AG09309 (cell line): Measurements from ENCODE around the gene NAPSA.

Source experiments
- DNase-seq: peaks from one replicate; pipeline ENCODE4 v3.0.0-alpha.2; 2010; ENCODE audit warnings: low read depth
- H3K4me3 ChIP-seq: 2 replicates; pipeline ENCODE4 v1.5.1; 2011; ENCODE audit warnings: mild to moderate bottlenecking, low read depth, low read length, moderate library complexity; ENCODE audit not compliant: control insufficient read depth
- TF ChIP-seq, protein P1 (sequence below): IDR thresholded peaks from 2 replicates; pipeline ENCODE4 v1.5.1; 2011; ENCODE audit warnings: mild to moderate bottlenecking, low read depth, low read length, inconsistent platforms; ENCODE audit not compliant: insufficient read depth, control insufficient read depth; ENCODE audit errors: missing control alignments

NAPSA gene

DNA sequence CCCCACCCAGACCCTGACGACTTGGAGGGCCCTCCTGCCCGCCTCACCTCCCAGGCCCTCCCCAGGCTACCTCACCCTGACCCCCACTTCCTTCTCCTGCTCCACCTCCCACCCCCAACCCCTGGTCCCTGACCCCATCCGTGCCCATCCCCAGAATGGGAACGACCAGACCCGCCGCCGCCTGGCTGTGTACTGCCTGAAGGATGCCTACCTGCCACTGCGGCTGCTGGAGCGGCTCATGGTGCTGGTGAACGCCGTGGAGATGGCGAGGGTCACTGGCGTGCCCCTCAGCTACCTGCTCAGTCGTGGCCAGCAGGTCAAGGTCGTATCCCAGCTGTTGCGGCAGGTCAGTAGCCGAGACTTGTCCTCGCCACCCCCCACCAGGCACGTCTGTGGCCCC, 41.4 kb upstream of the NAPSA start:
- no peak for DNase-seq
- TF ChIP-seq, protein P1, sequence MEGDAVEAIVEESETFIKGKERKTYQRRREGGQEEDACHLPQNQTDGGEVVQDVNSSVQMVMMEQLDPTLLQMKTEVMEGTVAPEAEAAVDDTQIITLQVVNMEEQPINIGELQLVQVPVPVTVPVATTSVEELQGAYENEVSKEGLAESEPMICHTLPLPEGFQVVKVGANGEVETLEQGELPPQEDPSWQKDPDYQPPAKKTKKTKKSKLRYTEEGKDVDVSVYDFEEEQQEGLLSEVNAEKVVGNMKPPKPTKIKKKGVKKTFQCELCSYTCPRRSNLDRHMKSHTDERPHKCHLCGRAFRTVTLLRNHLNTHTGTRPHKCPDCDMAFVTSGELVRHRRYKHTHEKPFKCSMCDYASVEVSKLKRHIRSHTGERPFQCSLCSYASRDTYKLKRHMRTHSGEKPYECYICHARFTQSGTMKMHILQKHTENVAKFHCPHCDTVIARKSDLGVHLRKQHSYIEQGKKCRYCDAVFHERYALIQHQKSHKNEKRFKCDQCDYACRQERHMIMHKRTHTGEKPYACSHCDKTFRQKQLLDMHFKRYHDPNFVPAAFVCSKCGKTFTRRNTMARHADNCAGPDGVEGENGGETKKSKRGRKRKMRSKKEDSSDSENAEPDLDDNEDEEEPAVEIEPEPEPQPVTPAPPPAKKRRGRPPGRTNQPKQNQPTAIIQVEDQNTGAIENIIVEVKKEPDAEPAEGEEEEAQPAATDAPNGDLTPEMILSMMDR: no peak

DNA sequence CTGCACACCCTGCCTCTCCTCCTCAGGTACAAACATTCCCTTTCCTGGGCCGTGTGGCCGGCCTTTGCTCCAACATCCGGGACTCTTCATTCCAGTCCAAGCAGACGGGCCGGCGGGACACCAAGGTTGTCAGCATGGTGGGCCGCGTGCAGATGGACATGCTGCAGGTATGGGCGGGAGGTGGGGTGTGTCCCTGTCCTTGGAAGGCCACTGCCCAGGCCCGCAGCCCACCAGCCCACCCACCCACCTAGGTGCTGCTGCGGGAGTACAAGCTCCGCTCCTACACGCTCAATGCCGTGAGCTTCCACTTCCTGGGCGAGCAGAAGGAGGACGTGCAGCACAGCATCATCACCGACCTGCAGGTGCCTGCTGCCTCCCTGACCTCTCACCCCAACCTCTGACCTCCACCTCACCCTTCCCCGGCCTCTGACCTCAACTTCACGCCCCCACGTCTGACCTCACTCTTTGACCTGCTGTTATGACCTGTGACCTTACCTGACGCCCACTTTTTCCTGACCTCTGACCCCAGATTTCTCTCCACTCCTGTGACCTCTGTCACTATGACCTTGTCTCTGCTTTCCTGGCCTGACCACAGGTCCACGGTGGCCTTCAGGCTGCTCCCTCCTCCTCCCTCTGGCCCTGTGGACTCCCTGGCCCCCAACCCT, 40.8 kb upstream of the NAPSA start:
- DNase-seq: no peak
- TF ChIP-seq, protein P1: no peak
- no peak overlapping the region for H3K4me3 ChIP-seq

More for the DNA sequence above, 41.4 kb upstream of the NAPSA start:
- no peak overlapping the region for H3K4me3 ChIP-seq

DNA sequence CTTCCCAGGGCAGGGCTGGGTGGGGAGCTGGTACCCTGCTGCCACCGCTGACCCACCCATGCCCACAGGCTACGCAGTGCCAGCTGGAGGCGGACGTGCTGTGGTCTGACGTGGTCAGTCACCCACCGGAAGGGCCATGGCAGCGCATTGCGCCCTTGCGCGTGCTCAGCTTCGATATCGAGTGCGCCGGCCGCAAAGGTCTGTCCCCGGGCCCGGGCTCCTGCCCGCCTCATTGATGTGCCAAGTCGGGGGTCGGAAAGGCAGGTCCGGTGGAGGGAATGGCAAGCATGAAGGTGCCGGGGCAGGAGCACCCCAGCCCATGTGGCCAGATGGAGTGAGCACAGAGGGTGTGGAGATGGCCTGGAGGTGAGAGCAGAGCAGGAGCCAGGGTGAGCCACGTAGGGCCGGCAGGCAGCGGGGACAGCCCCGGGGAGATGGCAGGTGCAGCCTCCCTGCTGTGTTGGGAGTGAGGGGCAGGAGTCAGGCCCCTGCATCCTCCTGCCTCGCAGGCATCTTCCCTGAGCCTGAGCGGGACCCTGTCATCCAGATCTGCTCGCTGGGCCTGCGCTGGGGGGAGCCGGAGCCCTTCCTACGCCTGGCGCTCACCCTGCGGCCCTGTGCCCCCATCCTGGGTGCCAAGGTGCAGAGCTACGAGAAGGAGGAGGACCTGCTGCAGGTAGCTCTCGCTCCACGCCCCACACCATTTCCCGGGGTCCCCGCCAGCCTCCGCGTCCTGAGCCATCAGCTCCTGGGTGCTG, 37.3 kb upstream of the NAPSA start:
- TF ChIP-seq, protein P1: no peak
- no peak for DNase-seq
- no peak overlapping the region for H3K4me3 ChIP-seq

DNA sequence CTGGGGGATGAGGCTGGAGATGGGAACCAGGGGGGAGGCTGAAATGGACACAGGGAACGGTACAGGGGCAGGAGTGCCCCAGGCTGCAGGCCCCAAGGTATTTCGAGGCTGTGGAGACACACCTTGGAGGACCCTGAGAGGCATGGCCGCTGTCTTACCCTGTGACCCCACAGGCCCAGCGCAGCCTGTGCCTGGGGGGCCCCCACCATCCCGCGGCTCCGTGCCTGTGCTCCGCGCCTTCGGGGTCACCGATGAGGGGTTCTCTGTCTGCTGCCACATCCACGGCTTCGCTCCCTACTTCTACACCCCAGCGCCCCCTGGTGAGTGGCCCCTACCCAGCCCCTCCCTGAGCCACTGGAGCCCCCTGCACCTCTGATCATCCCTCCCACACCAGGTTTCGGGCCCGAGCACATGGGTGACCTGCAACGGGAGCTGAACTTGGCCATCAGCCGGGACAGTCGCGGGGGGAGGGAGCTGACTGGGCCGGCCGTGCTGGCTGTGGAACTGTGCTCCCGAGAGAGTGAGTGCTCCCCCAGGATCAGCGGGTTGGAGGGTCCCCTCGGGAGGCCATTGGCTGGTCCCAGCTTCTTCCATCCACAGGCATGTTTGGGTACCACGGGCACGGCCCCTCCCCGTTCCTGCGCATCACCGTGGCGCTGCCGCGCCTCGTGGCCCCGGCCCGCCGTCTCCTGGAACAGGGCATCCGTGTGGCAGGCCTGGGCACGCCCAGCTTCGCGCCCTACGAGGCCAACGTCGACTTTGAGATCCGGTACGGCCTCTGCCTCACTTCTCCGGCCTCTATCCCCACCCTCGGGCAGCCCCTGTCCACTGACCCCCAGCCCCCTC, 36.4 kb upstream of the NAPSA start:
- no peak overlapping the region for H3K4me3 ChIP-seq
- no peak for DNase-seq
- TF ChIP-seq, protein P1: no peak

DNA sequence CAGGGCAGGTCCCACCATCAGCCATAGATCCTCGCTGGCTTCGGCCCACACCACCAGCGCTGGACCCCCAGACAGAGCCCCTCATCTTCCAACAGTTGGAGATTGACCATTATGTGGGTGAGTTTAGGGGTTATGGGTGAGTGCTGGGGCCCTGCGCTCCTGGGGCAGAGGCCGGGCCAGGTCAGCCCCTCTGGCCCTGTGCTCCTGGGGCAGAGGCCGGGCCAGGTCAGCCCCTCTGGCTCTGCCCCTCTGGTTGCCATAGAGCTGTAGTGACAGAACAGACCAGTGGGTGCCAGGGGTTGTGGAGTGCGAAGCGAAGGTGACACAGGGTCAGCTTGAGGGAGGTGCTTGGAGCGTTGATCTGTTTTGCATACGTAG, 33.9 kb upstream of the NAPSA start:
- no peak for DNase-seq
- no peak overlapping the region for H3K4me3 ChIP-seq
- TF ChIP-seq, protein P1: no peak

DNA sequence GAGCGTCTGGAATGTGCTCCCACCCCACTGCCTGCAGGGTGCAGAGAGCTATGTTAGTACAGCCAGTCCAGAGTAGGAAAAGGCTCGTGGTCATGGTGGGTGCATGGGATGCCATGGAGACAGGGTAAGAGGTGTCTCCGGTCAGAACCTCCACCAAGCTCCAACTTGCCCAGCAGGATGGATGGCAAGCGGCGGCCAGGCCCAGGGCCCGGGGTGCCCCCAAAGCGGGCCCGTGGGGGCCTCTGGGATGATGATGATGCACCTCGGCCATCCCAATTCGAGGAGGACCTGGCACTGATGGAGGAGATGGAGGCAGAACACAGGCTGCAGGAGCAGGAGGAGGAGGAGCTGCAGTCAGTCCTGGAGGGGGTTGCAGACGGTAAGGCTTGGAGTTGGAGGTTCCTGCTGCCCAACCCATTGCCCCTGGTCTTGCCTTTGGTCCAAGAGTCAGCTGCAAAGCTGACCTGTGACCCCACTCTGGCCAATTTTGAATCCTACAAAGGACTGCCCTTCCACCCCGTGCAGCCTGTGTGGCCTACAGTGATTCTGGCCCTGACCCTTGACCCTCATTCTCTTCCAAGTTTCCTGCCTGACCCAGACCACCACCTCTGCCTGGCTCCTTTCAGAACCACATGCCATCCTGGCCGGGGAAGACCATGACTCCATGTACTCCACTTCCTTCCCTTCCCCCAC, 33.4 kb upstream of the NAPSA start:
- no peak for DNase-seq
- TF ChIP-seq, protein P1: no peak
- no peak overlapping the region for H3K4me3 ChIP-seq
